Activated naive CD4-positive, alpha-beta T cell treated with anti-CD3 and anti-CD28 coated beads, Interleukin-2, amount 10 ng/mL, durations not matched to agents 7 days and 5 days (primary cell): Measurements from ENCODE around the gene BRF1.
"Not testable (repeated sequence)": the region's sequence is repeated elsewhere in the genome, so short reads cannot be mapped to it uniquely, and the experiment has no call there.

ENCODE experiments used
- CTCF ChIA-PET: fragments of 350-600 bp; sonication (Branson Sonifier 250); formaldehyde crosslinking; loops from one replicate; lab custom pipeline; 2021; ENCODE audit warnings: antibody characterized with exemption; lab: Charles Lee
- DNase-seq: peaks from one replicate; pipeline ENCODE4 v3.0.0-alpha.2; 2020
- H3K27ac Mint-ChIP-seq: one replicate; pipeline ENCODE4 v1.8.0; 2021; ENCODE audit warnings: mild to moderate bottlenecking, moderate library complexity, mixed read lengths
- H3K27me3 Mint-ChIP-seq: one replicate; pipeline ENCODE4 v1.8.0; 2021; ENCODE audit warnings: mild to moderate bottlenecking, mixed read lengths
- H3K36me3 Mint-ChIP-seq: one replicate; pipeline ENCODE4 v1.8.0; 2021; ENCODE audit warnings: mixed read lengths
- H3K4me1 Mint-ChIP-seq: one replicate; pipeline ENCODE4 v1.8.0; 2021; ENCODE audit warnings: mixed read lengths
- H3K4me3 Mint-ChIP-seq: one replicate; pipeline ENCODE4 v1.8.0; 2021; ENCODE audit warnings: mild to moderate bottlenecking, moderate library complexity, mixed read lengths
- H3K9me3 Mint-ChIP-seq: one replicate; pipeline ENCODE4 v1.8.0; 2021; ENCODE audit warnings: mixed read lengths

The BRF1 gene

DNA sequence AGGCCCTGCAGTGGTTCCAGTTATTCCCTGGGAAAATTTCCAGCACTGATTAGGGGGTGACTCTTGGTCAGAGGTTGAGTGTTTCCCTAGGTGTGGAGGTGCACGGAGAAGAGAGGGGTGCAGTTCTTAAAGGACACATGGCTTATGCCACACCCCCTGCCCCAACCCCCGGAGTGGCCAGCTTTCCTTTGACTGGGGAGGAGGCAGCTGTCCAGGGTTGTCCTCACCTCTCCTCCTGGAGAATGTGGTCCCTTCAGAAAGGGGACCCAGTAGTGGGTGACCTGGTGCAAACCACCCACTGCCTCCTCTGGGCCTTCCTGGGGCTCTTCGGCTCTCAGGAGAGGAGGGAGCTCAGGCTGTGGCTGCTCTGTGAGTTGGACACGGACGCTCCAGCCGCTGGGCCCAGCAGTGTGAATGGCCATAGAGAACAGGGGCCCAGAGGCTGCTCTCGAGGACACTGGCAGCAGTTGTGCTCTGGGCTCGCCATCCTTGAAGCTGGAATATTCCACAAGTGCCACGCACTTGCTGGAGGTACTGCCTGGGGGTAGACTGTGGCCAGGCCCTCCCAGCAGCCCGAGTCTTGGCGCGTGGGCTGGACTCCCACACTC lies 27.4 kb upstream of the BRF1 start:
- H3K4me3 Mint-ChIP-seq, result no peak overlapping the region
- H3K4me1 Mint-ChIP-seq, result peaks cover 30% of the 10 kb centered on the region
- H3K27me3 Mint-ChIP-seq, result no peaks in the 10 kb centered on the region
- CTCF ChIA-PET, result no interaction called here
- no peaks in the 10 kb centered on the region for H3K36me3 Mint-ChIP-seq
- DNase-seq, result no peak
- no peaks in the 10 kb centered on the region for H3K9me3 Mint-ChIP-seq
- no peak overlapping the region for H3K27ac Mint-ChIP-seq

DNA sequence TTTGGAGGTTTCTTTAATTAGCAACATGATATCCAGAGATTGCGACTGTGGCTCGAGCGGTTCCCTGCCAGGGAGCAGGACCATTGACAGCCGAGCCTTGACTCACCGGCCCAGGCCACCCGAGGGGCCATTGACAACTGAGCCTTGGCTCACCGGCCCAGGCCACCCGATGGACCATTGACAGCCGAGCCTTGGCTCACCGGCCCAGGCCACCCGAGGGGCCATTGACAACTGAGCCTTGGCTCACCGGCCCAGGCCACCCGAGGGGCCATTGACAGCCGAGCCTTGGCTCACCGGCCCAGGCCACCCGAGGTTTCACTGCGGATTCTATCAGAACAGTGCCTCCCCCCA lies 26.9 kb upstream of the BRF1 start:
- H3K36me3 Mint-ChIP-seq, H3K27ac Mint-ChIP-seq, DNase-seq, H3K4me3 Mint-ChIP-seq, H3K27me3 Mint-ChIP-seq, CTCF ChIA-PET, H3K9me3 Mint-ChIP-seq: not testable (repeated sequence)
- H3K4me1 Mint-ChIP-seq, result peaks cover 33% of the 10 kb centered on the region

DNA sequence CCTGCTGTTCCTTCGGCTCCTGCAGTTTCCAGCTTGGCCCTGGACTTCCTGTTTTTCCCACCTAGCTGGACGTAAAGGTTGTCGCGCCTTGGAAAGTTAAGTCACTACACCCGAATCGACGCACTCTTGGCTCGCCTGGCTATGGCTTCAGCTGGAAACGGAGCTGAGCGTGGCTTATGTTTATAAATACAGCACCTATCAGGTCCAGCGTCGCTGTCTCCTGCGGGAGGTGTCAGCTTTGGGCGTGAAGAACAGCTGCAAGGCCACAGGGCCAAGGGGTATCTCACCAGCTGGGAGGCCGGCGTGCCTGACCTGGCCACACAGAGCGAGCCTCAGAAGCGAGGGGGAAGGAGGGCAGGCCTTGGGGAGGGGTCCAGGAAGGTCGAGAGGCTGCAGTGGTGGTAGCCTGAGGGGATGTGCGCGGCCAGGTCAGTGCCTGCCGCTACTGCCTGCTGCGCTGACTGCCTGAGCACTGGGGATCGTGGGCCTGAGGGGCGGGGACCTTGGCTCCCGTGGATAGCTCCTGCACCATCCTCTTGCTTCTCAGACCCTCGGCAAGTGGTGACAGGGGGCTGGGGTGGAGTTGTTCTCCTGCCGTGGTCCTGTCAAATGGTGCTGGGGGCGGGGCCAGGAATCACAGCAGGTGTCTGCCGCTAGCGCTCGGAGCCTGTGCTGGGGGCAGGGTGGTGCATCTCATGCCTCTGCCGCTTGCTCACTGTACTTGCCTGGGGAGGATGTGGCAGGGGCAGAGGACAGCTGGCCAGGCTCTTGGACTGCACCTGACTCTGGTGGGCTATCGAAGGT lies 26.3 kb upstream of the BRF1 start:
- H3K36me3 Mint-ChIP-seq, result no peaks in the 10 kb centered on the region
- H3K9me3 Mint-ChIP-seq, result no peaks in the 10 kb centered on the region
- H3K27me3 Mint-ChIP-seq, result no peaks in the 10 kb centered on the region
- CTCF ChIA-PET, result no interaction called here
- H3K4me1 Mint-ChIP-seq, result peaks cover 33% of the 10 kb centered on the region
- no peak overlapping the region for H3K27ac Mint-ChIP-seq
- H3K4me3 Mint-ChIP-seq, result no peak overlapping the region
- no peak for DNase-seq

DNA sequence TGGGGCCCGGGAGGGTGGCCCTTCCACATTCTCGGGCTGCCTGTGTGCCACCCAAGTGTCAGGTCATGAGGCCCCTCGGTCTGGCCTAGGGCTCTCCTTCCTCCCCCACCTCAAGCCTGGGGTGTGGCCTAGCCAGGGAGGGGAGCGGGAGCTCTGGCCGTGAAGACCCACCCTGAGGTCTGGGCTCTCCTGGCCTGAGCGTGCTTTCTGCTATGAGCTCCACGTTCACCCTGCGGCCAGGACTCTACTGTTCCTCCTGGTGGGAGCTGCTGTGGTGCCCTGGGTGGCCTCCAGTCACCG lies 25.7 kb upstream of the BRF1 start:
- CTCF ChIA-PET, result no interaction called here
- H3K27me3 Mint-ChIP-seq, result no peaks in the 10 kb centered on the region
- peaks cover 28% of the 10 kb centered on the region for H3K4me1 Mint-ChIP-seq
- no peak overlapping the region for H3K27ac Mint-ChIP-seq
- no peaks in the 10 kb centered on the region for H3K9me3 Mint-ChIP-seq
- DNase-seq, result no peak
- H3K4me3 Mint-ChIP-seq, result no peak overlapping the region
- H3K36me3 Mint-ChIP-seq, result no peaks in the 10 kb centered on the region

DNA sequence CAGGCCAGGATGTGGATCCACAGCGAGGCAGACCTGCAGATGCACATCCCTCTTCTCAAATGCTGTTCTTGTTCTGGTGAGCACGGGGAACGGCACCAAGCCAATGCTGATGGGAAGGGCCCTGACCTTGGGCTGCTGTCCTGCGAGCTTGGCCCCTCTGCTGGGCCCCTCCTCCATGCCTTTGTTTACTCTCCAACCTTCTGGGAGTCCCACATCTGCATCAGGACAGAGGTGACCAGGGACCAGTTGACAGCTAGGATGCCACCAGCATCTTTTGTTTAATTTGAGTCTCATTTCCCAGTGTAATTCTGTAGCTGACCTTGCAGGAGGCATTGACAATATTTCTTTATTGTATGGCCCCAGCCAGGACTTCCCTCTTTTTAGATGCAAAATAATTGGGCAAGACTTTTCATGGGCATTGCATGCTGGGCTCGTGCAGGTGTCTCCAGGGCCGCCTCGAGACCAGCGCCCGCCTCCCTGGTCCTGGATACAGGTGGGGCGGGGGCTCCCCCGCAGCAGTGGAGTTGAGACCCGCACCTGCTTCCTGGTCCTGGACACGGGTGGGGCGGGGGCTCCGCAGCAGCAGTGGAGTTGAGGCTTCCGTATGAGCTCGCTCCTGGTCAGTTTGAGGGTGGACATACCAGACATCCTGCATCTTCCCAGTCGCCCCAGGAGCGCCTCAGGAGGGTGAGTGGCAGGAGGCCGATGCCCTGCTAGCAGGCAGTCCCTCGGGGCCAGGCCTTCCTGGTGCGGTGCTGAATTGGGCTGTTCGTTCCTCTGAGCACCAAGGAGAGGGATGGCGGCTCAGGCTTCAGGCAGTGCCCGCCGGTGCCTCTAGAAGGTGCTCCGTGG lies 25.1 kb upstream of the BRF1 start:
- H3K9me3 Mint-ChIP-seq, result no peaks in the 10 kb centered on the region
- no peak overlapping the region for H3K4me3 Mint-ChIP-seq
- no peak for DNase-seq
- H3K36me3 Mint-ChIP-seq, result no peaks in the 10 kb centered on the region
- CTCF ChIA-PET, result no interaction called here
- H3K27me3 Mint-ChIP-seq, result no peaks in the 10 kb centered on the region
- no peak overlapping the region for H3K27ac Mint-ChIP-seq
- H3K4me1 Mint-ChIP-seq, result peaks cover 23% of the 10 kb centered on the region

DNA sequence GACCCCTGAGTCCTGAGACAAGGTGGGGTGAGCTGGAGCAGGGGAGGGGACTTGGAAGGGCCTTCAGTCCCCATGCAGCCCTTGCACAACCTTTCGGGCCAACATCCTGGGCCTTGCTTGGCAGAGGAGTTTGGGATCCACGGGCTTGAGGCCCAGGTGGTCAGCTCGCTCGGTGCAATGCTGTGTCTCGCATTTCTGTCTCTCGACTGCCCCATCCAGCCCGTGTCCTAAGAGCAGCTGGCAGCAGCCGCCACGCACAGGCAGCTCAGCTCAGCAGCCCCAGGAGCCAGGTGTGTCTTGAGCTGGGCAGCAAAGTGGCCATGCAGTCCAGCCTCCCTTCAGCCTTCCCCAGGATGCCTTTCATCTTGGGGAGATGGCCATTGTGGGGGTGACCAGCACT lies 24.5 kb upstream of the BRF1 start:
- Mint-ChIP-seq H3K27ac (no peak overlapping the region), H3K9me3 (no peaks in the 10 kb centered on the region), H3K4me1 (peaks cover 18% of the 10 kb centered on the region), H3K36me3 (no peaks in the 10 kb centered on the region), H3K4me3 (no peak overlapping the region), H3K27me3 (no peaks in the 10 kb centered on the region)
- CTCF ChIA-PET, result no interaction called here
- DNase-seq, result no peak

DNA sequence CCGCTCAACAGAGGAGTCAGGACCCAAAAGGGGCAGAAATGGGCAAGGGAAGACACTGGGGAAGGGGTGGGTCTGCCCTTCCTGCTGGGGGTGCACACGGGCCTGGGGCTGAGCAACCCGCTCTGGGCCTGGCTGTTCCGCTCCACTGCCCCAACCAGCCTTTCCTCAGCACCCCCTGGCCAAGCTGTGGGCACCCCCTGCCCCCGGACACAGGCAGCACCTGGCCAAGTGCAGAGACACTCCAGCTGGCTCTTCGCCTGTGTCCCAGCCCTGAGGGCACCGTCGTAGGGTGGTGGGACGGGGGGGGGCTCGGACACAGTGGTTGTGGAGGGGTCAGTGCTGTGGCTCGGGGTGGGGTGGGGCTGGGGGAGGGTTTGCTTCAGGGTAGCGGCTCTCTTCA lies 24.1 kb upstream of the BRF1 start:
- H3K27me3 Mint-ChIP-seq, result no peaks in the 10 kb centered on the region
- H3K27ac Mint-ChIP-seq, result no peak overlapping the region

DNA sequence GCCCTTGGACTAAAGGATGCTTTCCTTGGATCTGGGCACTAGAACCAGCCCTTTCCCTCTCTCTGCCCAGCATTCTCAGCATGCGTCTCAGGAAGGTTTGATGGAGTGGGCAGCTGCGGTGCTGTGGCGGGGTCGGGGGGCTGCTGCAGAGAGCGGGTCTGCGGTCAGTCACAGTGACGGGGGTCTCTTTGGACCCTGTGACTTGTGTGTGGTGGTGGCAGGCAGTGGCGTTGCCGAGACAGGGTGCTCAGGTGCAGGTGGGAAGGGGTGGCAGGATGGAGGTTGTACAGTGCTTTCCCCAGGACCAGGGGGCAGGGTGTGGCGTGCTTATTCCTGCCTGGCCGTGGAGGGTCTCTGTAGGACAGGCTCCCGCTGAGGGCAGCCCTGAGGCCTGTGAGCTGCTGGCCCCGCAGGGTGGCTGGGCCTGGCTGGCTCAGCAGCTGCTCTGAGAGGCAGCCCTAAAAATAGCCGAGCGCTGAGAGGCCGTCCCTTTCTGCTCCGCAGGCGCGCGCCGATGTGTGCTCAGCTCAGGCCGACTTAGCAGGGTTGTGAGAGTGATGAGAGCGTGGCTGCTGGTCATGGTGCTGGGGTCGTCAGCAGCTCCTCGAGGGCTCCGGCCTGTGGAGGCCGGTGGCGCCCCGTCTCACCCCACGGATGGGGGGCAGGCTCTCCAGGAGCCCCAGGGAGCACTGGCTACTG lies 23.4 kb upstream of the BRF1 start:
- CTCF ChIA-PET, result no interaction called here
- no peak for DNase-seq
- Mint-ChIP-seq H3K4me1 (peaks cover 18% of the 10 kb centered on the region), H3K9me3 (no peaks in the 10 kb centered on the region), H3K36me3 (no peaks in the 10 kb centered on the region), H3K27ac (no peak overlapping the region), H3K4me3 (no peak overlapping the region), H3K27me3 (no peaks in the 10 kb centered on the region)

More for the DNA sequence above, 24.1 kb upstream of the BRF1 start:
- Mint-ChIP-seq H3K4me3 (no peak overlapping the region), H3K36me3 (no peaks in the 10 kb centered on the region), H3K4me1 (peaks cover 16% of the 10 kb centered on the region), H3K9me3 (no peaks in the 10 kb centered on the region)
- no peak for DNase-seq
- CTCF ChIA-PET, result no interaction called here

DNA sequence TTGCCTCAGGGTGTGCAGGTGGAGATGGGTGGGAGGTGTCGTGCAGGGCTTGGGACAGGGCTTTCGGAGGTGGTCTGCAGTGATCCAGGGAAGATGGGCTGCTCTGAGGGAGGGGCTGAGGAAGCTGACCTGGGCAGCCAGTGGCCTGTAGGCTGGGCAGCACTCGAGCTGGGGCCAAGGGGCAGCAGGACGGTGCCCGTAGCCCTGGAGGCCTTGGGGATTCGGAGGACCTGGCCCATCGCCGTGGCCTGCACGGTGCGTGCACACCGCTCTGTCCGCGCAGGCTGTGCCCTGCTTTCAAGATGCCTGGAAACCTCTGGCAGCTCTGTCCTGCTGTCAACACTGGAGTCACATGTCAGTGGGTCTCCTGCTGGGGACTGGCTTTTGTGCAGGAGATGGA lies 22.9 kb upstream of the BRF1 start:
- Mint-ChIP-seq H3K4me3 (no peak overlapping the region), H3K9me3 (no peaks in the 10 kb centered on the region), H3K4me1 (peaks cover 13% of the 10 kb centered on the region), H3K36me3 (no peaks in the 10 kb centered on the region), H3K27me3 (no peaks in the 10 kb centered on the region), H3K27ac (no peak overlapping the region)
- DNase-seq, result no peak
- CTCF ChIA-PET, result no interaction called here

DNA sequence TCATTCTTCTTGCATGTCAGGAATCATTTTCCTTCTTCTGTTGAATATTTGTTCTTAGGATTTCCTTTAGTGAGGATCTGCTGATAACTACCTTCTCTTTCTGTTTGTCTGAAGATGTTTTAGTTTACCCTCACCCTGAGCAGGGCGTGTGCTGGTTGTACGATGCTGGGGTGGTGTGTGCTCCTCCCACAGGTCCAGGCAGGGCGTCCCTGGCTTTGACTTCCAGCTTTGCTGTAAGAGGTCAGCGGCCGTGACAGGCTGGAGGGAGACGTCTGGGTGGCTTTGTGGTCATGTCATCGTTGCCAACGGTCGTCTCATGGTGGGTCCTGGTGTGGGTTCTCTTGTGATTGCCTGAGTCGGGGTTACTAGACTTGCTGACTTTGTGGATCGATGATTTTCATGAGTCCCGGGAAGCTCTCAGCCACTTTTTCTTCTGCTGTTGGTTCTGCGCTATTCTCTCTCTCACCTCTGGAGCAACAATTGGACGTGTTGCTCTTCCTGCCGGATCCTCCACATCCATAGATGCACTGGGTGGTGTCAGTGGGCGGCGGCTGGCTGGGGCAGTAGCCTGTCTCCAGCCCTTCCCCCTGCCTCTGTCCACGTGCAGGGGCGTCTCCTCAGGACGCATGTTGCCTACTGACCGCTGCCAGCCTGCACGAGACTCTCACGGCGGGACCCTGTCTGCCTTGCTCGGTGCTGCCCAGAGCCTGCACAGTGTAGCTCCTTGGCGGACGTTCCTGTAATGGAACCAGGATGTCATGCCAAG lies 22.2 kb upstream of the BRF1 start:
- Mint-ChIP-seq H3K4me1 (peaks cover 13% of the 10 kb centered on the region), H3K4me3 (no peak overlapping the region), H3K36me3 (no peaks in the 10 kb centered on the region), H3K27me3 (no peaks in the 10 kb centered on the region), H3K9me3 (no peaks in the 10 kb centered on the region), H3K27ac (no peak overlapping the region)
- no peak for DNase-seq
- CTCF ChIA-PET, result interaction anchor here (1.2 kb wide), 1 partner anchor 10 kb away, joined by 3 read pairs; no protein-coding TSS in a partner anchor

DNA sequence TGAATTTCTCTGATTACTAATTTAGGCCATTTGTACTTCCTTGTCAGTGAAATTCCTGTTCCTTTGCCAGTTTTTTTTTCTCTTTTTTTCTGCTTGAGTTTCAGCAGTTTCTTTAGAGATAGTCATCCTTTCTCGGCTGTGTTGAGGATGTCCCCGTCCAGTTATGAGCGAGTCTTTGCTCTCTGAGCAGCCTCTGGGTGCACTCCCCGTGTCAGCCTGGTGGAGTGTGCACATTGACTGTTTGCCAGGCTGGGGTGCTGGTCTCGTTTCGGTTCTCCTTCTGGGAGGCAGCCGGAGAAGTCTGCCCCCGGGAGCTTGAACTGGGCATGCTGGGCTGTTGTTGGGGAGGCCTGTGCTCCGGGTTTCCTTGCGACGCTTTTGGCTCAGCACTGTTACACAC lies 16.7 kb upstream of the BRF1 start:
- Mint-ChIP-seq H3K36me3 (peaks cover 5% of the 10 kb centered on the region), H3K27ac (no peak overlapping the region), H3K27me3 (peaks cover 18% of the 10 kb centered on the region), H3K4me1 (peaks cover 29% of the 10 kb centered on the region), H3K4me3 (no peak overlapping the region), H3K9me3 (no peaks in the 10 kb centered on the region)
- DNase-seq, result no peak
- CTCF ChIA-PET, result no interaction called here

DNA sequence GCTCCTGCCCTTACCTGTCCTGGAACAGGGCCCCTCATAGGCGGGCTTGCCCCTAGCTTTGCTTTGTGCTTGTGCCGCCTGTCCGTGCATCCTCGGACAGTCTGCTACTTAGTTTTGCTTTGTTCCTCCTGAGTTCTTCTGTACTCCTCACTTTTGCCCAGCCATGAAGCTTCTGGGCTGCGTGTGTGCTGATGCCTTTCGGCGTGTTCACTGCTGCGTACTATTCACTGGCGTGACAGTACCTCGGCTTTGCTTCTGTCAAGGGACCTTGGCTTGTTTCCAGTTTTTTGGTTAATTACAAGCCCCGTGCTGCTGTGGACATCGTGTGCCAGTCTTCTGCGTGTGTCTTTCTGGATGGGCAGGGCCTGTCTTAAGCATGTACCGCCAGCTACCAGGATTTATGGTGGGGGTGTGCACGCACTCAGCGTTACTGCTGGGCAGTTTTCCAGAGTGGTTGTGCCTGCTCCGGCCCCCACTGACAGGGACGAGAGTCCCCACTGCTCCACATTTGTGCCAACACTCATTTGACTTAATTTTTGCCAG lies 16.2 kb upstream of the BRF1 start:
- no peak for DNase-seq
- H3K9me3 Mint-ChIP-seq, result no peaks in the 10 kb centered on the region
- peaks cover 5% of the 10 kb centered on the region for H3K36me3 Mint-ChIP-seq
- peaks cover 18% of the 10 kb centered on the region for H3K27me3 Mint-ChIP-seq
- CTCF ChIA-PET, result no interaction called here
- peaks cover 27% of the 10 kb centered on the region for H3K4me1 Mint-ChIP-seq
- peak overlapping the region; percentile 28 for H3K4me3 Mint-ChIP-seq
- H3K27ac Mint-ChIP-seq, result no peak overlapping the region

DNA sequence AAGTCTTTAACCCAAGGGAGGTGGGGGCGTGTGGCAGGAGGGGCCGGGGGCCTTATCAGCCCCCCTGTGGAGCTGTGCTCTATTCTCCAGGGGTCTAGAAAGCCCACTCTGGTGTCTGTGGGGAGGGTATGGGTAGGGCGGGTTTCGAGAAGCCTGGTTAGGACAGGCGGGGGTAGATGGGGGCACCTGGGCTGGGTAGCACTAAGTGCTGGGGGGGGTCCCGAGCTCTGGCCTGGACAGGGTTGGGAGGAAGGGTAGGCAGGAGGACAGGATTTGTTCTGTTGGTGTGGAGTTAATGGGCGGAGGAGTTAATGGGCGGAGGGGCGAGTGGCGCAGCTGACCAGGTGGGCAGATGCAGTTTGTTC lies 15.8 kb upstream of the BRF1 start:
- H3K27me3 Mint-ChIP-seq, result peaks cover 18% of the 10 kb centered on the region
- no peaks in the 10 kb centered on the region for H3K9me3 Mint-ChIP-seq
- CTCF ChIA-PET, result no interaction called here
- peaks cover 27% of the 10 kb centered on the region for H3K4me1 Mint-ChIP-seq
- peak overlapping the region; percentile 28 for H3K4me3 Mint-ChIP-seq
- DNase-seq, result no peak
- H3K27ac Mint-ChIP-seq, result no peak overlapping the region
- H3K36me3 Mint-ChIP-seq, result peaks cover 5% of the 10 kb centered on the region
